Progenitor cell of endocrine pancreas (in vitro differentiated cells): ENCODE results near the gene PALLD. TPM values are rescaled to one million over a fixed set of nuclear protein-coding genes. Genes with fewer than 3 reads are reported as not detected.

Experiments
- DNase-seq: peaks from one replicate; pipeline ENCODE4 v3.0.0; 2021; ENCODE audit warnings: low spot score; ENCODE audit not compliant: unreplicated experiment
- H3K27ac Mint-ChIP-seq: 2 replicates; pipeline ENCODE4 v1.8.0; 2021; ENCODE audit warnings: mild to moderate bottlenecking, moderate library complexity, mixed read lengths
- H3K27me3 Mint-ChIP-seq: 2 replicates; pipeline ENCODE4 v1.8.0; 2021; ENCODE audit warnings: mixed read lengths
- H3K36me3 Mint-ChIP-seq: 2 replicates; pipeline ENCODE4 v1.8.0; 2022; ENCODE audit warnings: mixed read lengths; ENCODE audit not compliant: insufficient read depth
- H3K4me1 Mint-ChIP-seq: 2 replicates; pipeline ENCODE4 v1.8.0; 2021; ENCODE audit warnings: low read depth, mixed read lengths
- H3K4me3 Mint-ChIP-seq: 2 replicates; pipeline ENCODE4 v1.8.0; 2021; ENCODE audit warnings: low read depth, mild to moderate bottlenecking, moderate library complexity, mixed read lengths
- H3K9me3 Mint-ChIP-seq: 2 replicates; pipeline ENCODE4 v1.8.0; 2021; ENCODE audit warnings: low read depth, mixed read lengths
- total RNA-seq: library from RNA; stranded (reverse); gene quantifications from 2 replicates; pipeline ENCODE4 v1.2.1, GENCODE V29; 2021
- TF ChIP-seq, protein P1 (sequence below): fragments of 200-600 bp; sonication (generic); IDR thresholded peaks from one replicate; pipeline ENCODE4 v1.5.0; 2021; ENCODE audit warnings: antibody characterized with exemption, mild to moderate bottlenecking; ENCODE audit not compliant: unreplicated experiment

Gene PALLD
- total RNA-seq, 1 donor from 2014 or later, result 43.2 TPM

DNA sequence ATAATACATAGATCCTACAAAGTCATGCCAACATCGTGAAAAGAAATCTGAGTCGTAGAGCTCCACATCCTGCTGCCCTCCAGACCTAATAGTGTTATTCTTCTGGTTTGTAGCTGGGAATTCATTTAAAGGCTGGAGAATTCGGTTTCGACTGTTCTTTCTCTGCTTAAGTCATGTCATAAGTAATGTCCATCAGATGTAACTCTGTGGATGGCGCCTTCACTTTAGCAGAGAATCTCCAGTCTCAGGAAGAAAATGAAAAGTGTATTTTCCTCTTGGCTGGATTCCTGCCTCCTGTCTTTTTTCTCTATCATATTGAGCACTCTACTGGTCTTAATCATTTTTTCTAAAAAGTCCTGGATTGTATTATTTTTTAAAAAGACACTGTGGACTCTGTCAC is 117.0 kb downstream of the PALLD start:
- Mint-ChIP-seq H3K27me3 (peaks cover 7% of the 10 kb centered on the region), H3K4me3 (no peak overlapping the region), H3K27ac (no peak overlapping the region), H3K9me3 (no peaks in the 10 kb centered on the region), H3K4me1 (peaks cover 2% of the 10 kb centered on the region), H3K36me3 (no peaks in the 10 kb centered on the region)
- TF ChIP-seq, protein P1, sequence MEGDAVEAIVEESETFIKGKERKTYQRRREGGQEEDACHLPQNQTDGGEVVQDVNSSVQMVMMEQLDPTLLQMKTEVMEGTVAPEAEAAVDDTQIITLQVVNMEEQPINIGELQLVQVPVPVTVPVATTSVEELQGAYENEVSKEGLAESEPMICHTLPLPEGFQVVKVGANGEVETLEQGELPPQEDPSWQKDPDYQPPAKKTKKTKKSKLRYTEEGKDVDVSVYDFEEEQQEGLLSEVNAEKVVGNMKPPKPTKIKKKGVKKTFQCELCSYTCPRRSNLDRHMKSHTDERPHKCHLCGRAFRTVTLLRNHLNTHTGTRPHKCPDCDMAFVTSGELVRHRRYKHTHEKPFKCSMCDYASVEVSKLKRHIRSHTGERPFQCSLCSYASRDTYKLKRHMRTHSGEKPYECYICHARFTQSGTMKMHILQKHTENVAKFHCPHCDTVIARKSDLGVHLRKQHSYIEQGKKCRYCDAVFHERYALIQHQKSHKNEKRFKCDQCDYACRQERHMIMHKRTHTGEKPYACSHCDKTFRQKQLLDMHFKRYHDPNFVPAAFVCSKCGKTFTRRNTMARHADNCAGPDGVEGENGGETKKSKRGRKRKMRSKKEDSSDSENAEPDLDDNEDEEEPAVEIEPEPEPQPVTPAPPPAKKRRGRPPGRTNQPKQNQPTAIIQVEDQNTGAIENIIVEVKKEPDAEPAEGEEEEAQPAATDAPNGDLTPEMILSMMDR, result no peak
- DNase-seq, result no peak

DNA sequence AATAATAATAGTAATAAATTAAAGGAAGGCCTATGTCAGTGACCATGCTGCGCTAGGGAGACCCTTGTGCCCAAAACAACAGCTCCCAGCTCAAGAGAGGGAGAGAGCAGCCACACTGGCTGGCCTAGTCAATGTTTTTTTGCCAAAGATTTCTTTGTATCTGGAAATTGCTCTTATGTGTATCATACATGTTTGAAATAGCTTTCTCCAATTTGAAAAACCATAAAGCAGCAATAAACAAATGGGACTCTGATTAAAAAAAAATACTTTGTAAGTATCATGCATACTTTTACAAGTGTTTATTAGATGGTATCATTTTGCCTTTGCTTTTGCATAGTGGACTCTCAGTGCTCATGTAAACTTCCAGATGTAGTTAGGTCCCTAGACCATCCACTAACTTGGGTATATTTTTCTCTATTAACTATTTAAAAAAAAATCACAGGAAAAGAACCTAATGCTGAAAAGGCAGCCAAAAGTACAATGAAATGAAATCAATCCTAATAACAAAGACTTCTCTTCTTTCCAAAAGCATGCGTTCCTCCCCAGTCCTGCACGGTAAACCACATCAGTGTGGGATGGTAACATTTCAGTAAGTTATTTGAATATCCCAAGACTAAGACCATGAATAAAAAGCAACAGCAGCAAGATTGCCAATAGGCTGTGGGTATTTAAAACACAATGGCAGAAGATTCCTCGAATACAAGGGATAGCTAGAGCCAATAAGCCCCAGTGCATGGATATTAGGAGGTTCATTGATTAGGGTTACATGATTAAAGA is 117.6 kb downstream of the PALLD start:
- Mint-ChIP-seq H3K27me3 (peaks cover 10% of the 10 kb centered on the region), H3K4me1 (peaks cover 2% of the 10 kb centered on the region), H3K27ac (no peak overlapping the region), H3K36me3 (no peaks in the 10 kb centered on the region), H3K4me3 (no peak overlapping the region), H3K9me3 (no peaks in the 10 kb centered on the region)
- TF ChIP-seq, protein P1, result no peak
- DNase-seq, result no peak

DNA sequence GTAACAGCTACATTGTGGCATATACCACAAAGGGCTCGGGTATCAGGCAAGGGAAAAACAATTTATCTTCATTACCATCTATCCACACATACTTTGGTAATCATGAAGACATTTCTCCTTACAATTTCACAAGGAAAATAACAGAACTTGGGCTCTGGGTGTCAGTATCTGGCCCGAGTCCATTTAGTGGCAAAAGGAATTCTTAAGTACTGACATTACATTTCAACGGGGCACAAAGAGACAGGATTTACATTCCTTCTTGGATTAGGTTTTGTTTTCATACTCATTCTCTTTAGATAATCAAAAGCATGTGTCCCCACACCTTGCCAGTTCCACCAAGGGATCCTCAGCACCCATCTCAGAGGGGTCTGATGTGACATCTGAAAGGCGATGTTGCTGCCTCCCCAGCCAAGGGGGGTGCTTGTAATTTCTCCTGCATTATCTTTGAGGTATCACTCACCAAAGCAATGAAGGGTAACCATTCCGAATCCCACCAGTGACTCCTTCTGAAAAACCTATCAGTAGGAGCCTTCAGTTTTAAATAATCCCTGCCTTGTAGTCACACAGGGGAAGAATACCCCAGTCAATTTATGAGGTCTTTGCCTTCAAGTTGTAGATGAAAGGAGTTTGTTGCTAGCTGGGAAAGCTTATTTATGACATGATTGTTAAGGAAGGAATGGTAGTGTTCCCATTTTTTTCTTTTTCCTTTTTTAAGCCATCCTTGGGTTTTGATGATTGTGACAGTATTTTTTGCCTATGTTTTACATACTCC is 118.6 kb downstream of the PALLD start:
- no peaks in the 10 kb centered on the region for H3K9me3 Mint-ChIP-seq
- H3K36me3 Mint-ChIP-seq, result no peaks in the 10 kb centered on the region
- H3K27ac Mint-ChIP-seq, result no peak overlapping the region
- TF ChIP-seq, protein P1, result no peak
- DNase-seq, result no peak
- H3K4me3 Mint-ChIP-seq, result no peak overlapping the region
- H3K4me1 Mint-ChIP-seq, result peaks cover 2% of the 10 kb centered on the region
- peaks cover 10% of the 10 kb centered on the region for H3K27me3 Mint-ChIP-seq

DNA sequence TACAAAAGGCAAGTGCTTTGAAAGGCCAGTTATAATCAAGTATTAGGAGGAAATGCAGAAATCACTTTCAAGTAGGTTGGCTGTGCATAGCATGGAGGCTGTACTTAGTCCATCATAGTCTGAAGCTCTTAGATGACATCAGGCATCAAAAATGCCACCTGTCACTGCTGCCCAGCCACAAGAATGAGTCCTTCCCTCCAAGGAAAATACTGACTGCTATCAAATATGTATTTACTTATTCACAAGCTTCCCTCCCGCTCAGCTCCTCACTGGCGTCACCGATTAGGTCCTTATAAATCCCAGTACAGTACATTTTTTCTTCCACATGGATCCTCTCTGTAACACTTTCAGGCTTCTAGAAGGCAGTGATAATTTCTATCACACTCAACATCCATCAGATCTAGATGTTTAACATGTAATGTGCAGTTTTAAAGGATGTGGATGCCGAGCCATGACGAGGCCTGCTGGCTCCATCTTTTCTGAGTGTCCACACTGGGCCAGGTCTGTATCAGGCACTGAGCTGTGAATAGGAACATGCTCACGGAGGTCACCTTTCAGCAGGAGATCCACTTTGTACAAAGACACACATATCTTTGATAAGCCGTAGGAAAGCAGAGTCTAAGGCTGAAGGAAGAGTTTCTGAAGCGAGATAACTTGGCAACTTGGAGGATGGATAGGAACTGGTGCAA is 121.9 kb downstream of the PALLD start:
- no peak overlapping the region for H3K27ac Mint-ChIP-seq
- H3K4me1 Mint-ChIP-seq, result no peaks in the 10 kb centered on the region
- H3K9me3 Mint-ChIP-seq, result no peaks in the 10 kb centered on the region
- TF ChIP-seq, protein P1, result no peak
- DNase-seq, result no peak
- no peaks in the 10 kb centered on the region for H3K36me3 Mint-ChIP-seq
- H3K4me3 Mint-ChIP-seq, result no peak overlapping the region
- peaks cover 21% of the 10 kb centered on the region for H3K27me3 Mint-ChIP-seq

DNA sequence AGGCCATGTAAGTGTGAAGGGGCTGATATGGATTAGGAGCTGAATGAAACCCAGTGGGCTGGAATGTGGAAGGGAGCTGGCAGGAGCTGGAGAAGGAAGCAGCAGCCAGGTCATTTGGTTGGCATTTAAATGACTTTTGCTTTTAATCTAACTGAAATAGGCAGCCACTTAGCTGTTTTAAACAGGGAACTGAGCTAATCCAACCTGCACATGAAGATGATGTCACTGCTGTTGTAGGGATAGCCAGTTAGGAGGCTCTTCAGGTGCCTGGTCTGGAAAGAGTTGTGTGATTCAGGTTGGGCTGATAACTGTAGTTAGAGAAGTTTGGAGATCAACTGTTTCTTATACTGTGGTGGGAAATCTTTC is 122.4 kb downstream of the PALLD start:
- H3K4me1 Mint-ChIP-seq, result no peaks in the 10 kb centered on the region
- H3K27ac Mint-ChIP-seq, result no peak overlapping the region
- H3K27me3 Mint-ChIP-seq, result peaks cover 21% of the 10 kb centered on the region
- TF ChIP-seq, protein P1, result no peak
- no peaks in the 10 kb centered on the region for H3K9me3 Mint-ChIP-seq
- no peak overlapping the region for H3K4me3 Mint-ChIP-seq
- no peak for DNase-seq
- H3K36me3 Mint-ChIP-seq, result no peaks in the 10 kb centered on the region
